GM12878 (cell line): ENCODE data around the gene SWSAP1. TPM values are rescaled to one million over a fixed set of nuclear protein-coding genes. Genes with fewer than 3 reads are reported as not detected.

ENCODE experiments used
- ATF7 ChIP-seq: fragments of 450-650 bp; IDR thresholded peaks from 2 replicates; pipeline ENCODE4 v1.6.1; 2016; ENCODE audit warnings: low read depth, mild to moderate bottlenecking
- BACH1 ChIP-seq: fragments of 450-650 bp; IDR thresholded peaks from 2 replicates; pipeline ENCODE4 v1.6.1; 2017; ENCODE audit warnings: mild to moderate bottlenecking, borderline replicate concordance
- CBFB ChIP-seq: IDR thresholded peaks from 2 replicates; pipeline ENCODE4 v1.6.1; 2016; ENCODE audit warnings: antibody characterized with exemption, low read depth
- CBX3 ChIP-seq: fragments of 200-600 bp; sonication (generic); IDR thresholded peaks from 2 replicates; pipeline ENCODE4 v1.6.1; 2016; ENCODE audit warnings: low read depth, borderline replicate concordance
- CEBPB ChIP-seq, 2 experiments: fragments of 150-350 bp in 1 of 2; IDR thresholded peaks; 2 replicates each; pipeline ENCODE4 v1.6.1; 2012 to 2014; ENCODE audit warnings: low read depth in 2 of 2, low read length in 2 of 2, borderline replicate concordance in 1 of 2, inconsistent platforms in 1 of 2
- CHD1 ChIP-seq: IDR thresholded peaks from 2 replicates; pipeline ENCODE4 v1.6.1; 2012; ENCODE audit warnings: low read depth, low read length, improper control_type of control experiment
- HDAC6 ChIP-seq: fragments of 200-600 bp; sonication (generic); IDR thresholded peaks from one replicate; pipeline ENCODE4 v1.8.0; 2017; ENCODE audit warnings: antibody characterized with exemption; ENCODE audit not compliant: unreplicated experiment
- JUND ChIP-seq: IDR thresholded peaks from 2 replicates; pipeline ENCODE4 v1.6.1; 2012; ENCODE audit warnings: low read depth, mild to moderate bottlenecking, low read length, improper control_type of control experiment, moderate library complexity
- LARP7 ChIP-seq: fragments of 450-650 bp; IDR thresholded peaks from 2 replicates; pipeline ENCODE4 v1.6.1; 2017; ENCODE audit warnings: mild to moderate bottlenecking
- MEF2B ChIP-seq: fragments of 450-650 bp; IDR thresholded peaks from 2 replicates; pipeline ENCODE4 v1.6.1; 2018; ENCODE audit warnings: mild to moderate bottlenecking, moderate library complexity; ENCODE audit not compliant: partially characterized antibody, poor library complexity, severe bottlenecking
- MTA3 ChIP-seq: IDR thresholded peaks from 2 replicates; pipeline ENCODE4 v1.6.1; 2012; ENCODE audit warnings: low read length, inconsistent platforms, borderline replicate concordance
- NFYA ChIP-seq: IDR thresholded peaks from 2 replicates; pipeline ENCODE4 v1.6.1; 2011; ENCODE audit warnings: low read depth, mild to moderate bottlenecking, low read length, improper control_type of control experiment, borderline replicate concordance
- PML ChIP-seq: IDR thresholded peaks from 2 replicates; pipeline ENCODE4 v1.6.1; 2012; ENCODE audit warnings: low read length, inconsistent platforms
- RB1 ChIP-seq: fragments of 450-650 bp; formaldehyde crosslinking; IDR thresholded peaks from 2 replicates; pipeline ENCODE4 v1.6.1; 2017; ENCODE audit warnings: mild to moderate bottlenecking, borderline replicate concordance
- RELA ChIP-seq: fragments of 450-650 bp; IDR thresholded peaks from 2 replicates; pipeline ENCODE4 v1.8.0; 2014; ENCODE audit warnings: borderline replicate concordance; ENCODE audit not compliant: partially characterized antibody
- TAF1 ChIP-seq: IDR thresholded peaks from 2 replicates; pipeline ENCODE4 v1.6.1; 2011; ENCODE audit warnings: mild to moderate bottlenecking, low read depth, low read length, borderline replicate concordance
- YY1 ChIP-seq: IDR thresholded peaks from 2 replicates; pipeline ENCODE4 v1.6.1; 2011; ENCODE audit warnings: low read depth, mild to moderate bottlenecking, low read length
- ZNF384 ChIP-seq: IDR thresholded peaks from 2 replicates; pipeline ENCODE4 v1.6.1; 2012; ENCODE audit warnings: low read depth, mild to moderate bottlenecking, low read length, improper control_type of control experiment, borderline replicate concordance
- ZNF592 ChIP-seq: fragments of 450-650 bp; IDR thresholded peaks from 2 replicates; pipeline ENCODE4 v1.6.1; 2017; ENCODE audit warnings: mild to moderate bottlenecking, moderate library complexity
- ZZZ3 ChIP-seq: IDR thresholded peaks from 2 replicates; pipeline ENCODE4 v1.6.1; 2011; ENCODE audit warnings: low read depth; ENCODE audit not compliant: control insufficient read depth, insufficient read length
- polyA plus RNA-seq, 11 experiments: library from polyadenylated mRNA; depleted of rRNA in 4 of 11; unstranded in 6 of 11; stranded (reverse) in 5 of 11; fragments of >200 nt; fragmentation: Nextera tagmentation in 4 of 11; fragmentation: Illumina TruSeq in 1 of 11; extraction: Ambion mirVana in 4 of 11; extraction: Trizol in 1 of 11; gene quantifications; 1 replicate in 1 of 11; 2 replicates in 10 of 11; pipeline versions ENCODE4 v1.2.1 to v1.2.3, GENCODE V29; 2011 to 2016; ENCODE audit warnings: inconsistent platforms in 2 of 11, missing spikeins in 2 of 11, low read depth in 1 of 11
- total RNA-seq, 4 experiments: library from RNA; depleted of rRNA in 3 of 4; stranded (reverse); fragments of >200 nt in 3 of 4; fragmentation: Illumina TruSeq in 1 of 4; extraction: Trizol in 1 of 4; gene quantifications; 2 replicates each; pipeline versions ENCODE4 v1.2.1 to v1.2.3, GENCODE V29; 2013 to 2021
- TF ChIP-seq, protein P1 (sequence below): fragments of 450-650 bp; IDR thresholded peaks from 2 replicates; pipeline ENCODE4 v1.6.1; 2017; ENCODE audit warnings: borderline replicate concordance
- TF ChIP-seq, protein P2 (sequence below): fragments of 450-650 bp; IDR thresholded peaks from 2 replicates; pipeline ENCODE4 v1.6.1; 2017; ENCODE audit warnings: antibody characterized with exemption, mild to moderate bottlenecking, moderate library complexity

SWSAP1 gene
- total and polyA plus RNA-seq, 10 of the 15 experiments (the other 5 are each of a cell fraction or from before 2014, with no cell fraction given) = 0.18 to 6.5 (median 2.4) TPM

- TF ChIP-seq ZNF592 = no peak
- TF ChIP-seq, protein P1, sequence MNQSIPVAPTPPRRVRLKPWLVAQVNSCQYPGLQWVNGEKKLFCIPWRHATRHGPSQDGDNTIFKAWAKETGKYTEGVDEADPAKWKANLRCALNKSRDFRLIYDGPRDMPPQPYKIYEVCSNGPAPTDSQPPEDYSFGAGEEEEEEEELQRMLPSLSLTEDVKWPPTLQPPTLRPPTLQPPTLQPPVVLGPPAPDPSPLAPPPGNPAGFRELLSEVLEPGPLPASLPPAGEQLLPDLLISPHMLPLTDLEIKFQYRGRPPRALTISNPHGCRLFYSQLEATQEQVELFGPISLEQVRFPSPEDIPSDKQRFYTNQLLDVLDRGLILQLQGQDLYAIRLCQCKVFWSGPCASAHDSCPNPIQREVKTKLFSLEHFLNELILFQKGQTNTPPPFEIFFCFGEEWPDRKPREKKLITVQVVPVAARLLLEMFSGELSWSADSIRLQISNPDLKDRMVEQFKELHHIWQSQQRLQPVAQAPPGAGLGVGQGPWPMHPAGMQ = no peak
- TF ChIP-seq YY1 = peak; percentile 65; the same call in 1 of the 2 replicates
- no peak for TF ChIP-seq PML
- TF ChIP-seq CHD1 = 0 out of 2 replicates have a peak, but pooled peaks have one; percentile 49
- no peak for TF ChIP-seq RELA
- peak; percentile 75 for TF ChIP-seq BACH1
- TF ChIP-seq, protein P2, sequence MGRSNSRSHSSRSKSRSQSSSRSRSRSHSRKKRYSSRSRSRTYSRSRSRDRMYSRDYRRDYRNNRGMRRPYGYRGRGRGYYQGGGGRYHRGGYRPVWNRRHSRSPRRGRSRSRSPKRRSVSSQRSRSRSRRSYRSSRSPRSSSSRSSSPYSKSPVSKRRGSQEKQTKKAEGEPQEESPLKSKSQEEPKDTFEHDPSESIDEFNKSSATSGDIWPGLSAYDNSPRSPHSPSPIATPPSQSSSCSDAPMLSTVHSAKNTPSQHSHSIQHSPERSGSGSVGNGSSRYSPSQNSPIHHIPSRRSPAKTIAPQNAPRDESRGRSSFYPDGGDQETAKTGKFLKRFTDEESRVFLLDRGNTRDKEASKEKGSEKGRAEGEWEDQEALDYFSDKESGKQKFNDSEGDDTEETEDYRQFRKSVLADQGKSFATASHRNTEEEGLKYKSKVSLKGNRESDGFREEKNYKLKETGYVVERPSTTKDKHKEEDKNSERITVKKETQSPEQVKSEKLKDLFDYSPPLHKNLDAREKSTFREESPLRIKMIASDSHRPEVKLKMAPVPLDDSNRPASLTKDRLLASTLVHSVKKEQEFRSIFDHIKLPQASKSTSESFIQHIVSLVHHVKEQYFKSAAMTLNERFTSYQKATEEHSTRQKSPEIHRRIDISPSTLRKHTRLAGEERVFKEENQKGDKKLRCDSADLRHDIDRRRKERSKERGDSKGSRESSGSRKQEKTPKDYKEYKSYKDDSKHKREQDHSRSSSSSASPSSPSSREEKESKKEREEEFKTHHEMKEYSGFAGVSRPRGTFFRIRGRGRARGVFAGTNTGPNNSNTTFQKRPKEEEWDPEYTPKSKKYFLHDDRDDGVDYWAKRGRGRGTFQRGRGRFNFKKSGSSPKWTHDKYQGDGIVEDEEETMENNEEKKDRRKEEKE = no peak
- TF ChIP-seq RB1 = peak; percentile 77; the same call in 1 of the 2 replicates
- no peak for TF ChIP-seq CBX3
- TF ChIP-seq LARP7 = peak; percentile 85
- no peak for TF ChIP-seq MTA3
- no peak for TF ChIP-seq HDAC6
- peak; percentile 62; the same call in 1 of the 2 replicates for TF ChIP-seq ATF7
- TF ChIP-seq JUND = no peak
- no peak; the same call in 1 of the 2 replicates for TF ChIP-seq CBFB
- no peak for TF ChIP-seq ZZZ3
- TF ChIP-seq TAF1 = peak; percentile 56; the same call in 1 of the 2 replicates
- TF ChIP-seq NFYA = no peak; the same call in 1 of the 2 replicates
- peak; percentile 84 for TF ChIP-seq MEF2B
- no peak for TF ChIP-seq CEBPB (IDR thresholded peaks at IDR 0.05; ENCODE audit: borderline replicate concordance in 1 of 2, low read depth in 2 of 2, low read length in 2 of 2)
- no peak for TF ChIP-seq ZNF384
Observed at GRCh38 chr19:11380653-11381537, 6.4 kb downstream of the SWSAP1 start (continued).
